Brain microvascular endothelial cell (primary cell): ENCODE results near the gene NEMP1.
A peak's percentile ranks its signal among the peaks of the same experiment; 100 is the strongest.

Source experiments
- DNase-seq: peaks from one replicate; pipeline ENCODE4 v3.0.0-alpha.2; 2020
- H3K27ac ChIP-seq: fragments of 250-450 bp; sonication (Bioruptor Pico); 2 replicates; pipeline ENCODE4 v1.5.1; 2020; ENCODE audit warnings: mild to moderate bottlenecking, moderate library complexity
- H3K27me3 ChIP-seq: fragments of 250-450 bp; sonication (Bioruptor Pico); replicated peaks from 2 replicates; pipeline ENCODE4 v1.5.1; 2020; ENCODE audit warnings: mild to moderate bottlenecking
- H3K36me3 ChIP-seq: fragments of 250-450 bp; sonication (Bioruptor Pico); replicated peaks from 2 replicates; pipeline ENCODE4 v1.5.1; 2020; ENCODE audit warnings: mild to moderate bottlenecking
- H3K4me3 ChIP-seq: 2 replicates; pipeline ENCODE4 v1.5.1; 2011; ENCODE audit warnings: low read depth, mild to moderate bottlenecking, control low read depth, low read length, moderate library complexity
- in situ Hi-C: cut with HindIII; loops from 2 replicates; pipeline ENCODE4 v1.10.0; 2017; ENCODE audit warnings: low sequenced_read_pairs, low pct_ligation_motif_present
- TF ChIP-seq, protein P1 (sequence below): IDR thresholded peaks from 2 replicates; pipeline ENCODE4 v1.5.1; 2011; ENCODE audit warnings: low read depth, mild to moderate bottlenecking, moderate library complexity, low read length, control low read depth, inconsistent platforms; ENCODE audit errors: missing control alignments

NEMP1 gene

GRCh38 chr12:57101892-57102695 lies 23.5 kb upstream of the NEMP1 start:
- in situ Hi-C loops: no loop called here
- H3K27me3 ChIP-seq: no peaks in the 10 kb centered on the region
- TF ChIP-seq, protein P1, sequence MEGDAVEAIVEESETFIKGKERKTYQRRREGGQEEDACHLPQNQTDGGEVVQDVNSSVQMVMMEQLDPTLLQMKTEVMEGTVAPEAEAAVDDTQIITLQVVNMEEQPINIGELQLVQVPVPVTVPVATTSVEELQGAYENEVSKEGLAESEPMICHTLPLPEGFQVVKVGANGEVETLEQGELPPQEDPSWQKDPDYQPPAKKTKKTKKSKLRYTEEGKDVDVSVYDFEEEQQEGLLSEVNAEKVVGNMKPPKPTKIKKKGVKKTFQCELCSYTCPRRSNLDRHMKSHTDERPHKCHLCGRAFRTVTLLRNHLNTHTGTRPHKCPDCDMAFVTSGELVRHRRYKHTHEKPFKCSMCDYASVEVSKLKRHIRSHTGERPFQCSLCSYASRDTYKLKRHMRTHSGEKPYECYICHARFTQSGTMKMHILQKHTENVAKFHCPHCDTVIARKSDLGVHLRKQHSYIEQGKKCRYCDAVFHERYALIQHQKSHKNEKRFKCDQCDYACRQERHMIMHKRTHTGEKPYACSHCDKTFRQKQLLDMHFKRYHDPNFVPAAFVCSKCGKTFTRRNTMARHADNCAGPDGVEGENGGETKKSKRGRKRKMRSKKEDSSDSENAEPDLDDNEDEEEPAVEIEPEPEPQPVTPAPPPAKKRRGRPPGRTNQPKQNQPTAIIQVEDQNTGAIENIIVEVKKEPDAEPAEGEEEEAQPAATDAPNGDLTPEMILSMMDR: peak; percentile 26
- no peak for DNase-seq
- no peak overlapping the region for H3K4me3 ChIP-seq
- H3K36me3 ChIP-seq: peaks cover 58% of the 10 kb centered on the region
- no peak overlapping the region for H3K27ac ChIP-seq

- no peak overlapping the region for H3K27ac ChIP-seq
- no peak overlapping the region for H3K4me3 ChIP-seq
- in situ Hi-C loops: no loop called here
Measured at GRCh38 chr12:57099766-57100165, 21.2 kb upstream of the NEMP1 start.

DNA sequence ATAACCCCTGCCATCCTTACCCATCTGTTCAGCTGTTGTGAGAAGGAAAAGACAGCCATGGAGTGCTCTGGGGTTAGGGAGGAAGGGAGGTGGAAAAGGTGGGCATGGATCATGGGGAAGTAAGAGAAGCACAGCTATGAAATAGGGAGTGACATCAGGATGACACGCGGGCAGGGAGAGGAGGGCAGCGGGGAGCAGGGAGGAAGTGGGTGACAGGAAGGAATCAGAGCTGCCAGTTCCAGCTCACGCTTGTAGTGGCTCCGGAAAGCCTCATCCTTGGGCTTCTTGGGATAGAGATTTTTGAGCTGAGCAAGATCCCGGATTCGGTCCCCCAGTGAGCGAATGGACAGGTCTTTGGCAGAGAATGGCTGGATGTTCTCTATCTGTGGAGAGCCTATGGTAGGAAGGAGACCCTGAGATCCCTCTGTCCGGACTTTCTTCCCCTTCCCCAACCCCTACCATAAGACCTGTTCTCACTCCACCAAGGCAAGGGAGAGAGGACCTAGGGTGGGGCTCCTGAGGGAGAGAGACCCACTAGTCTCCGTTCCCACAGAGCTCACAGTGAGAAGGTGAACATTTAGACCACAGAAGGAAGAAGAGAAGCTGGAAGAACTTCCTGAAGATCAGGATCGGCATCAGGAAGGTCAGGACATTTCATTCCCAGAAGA lies 20.6 kb upstream of the NEMP1 start:
- Histone ChIP-seq H3K27me3 (no peaks in the 10 kb centered on the region), H3K4me3 (no peak overlapping the region), H3K36me3 (peaks cover 56% of the 10 kb centered on the region), H3K27ac (no peak overlapping the region)
- in situ Hi-C loops: no loop called here
- DNase-seq: no peak
- TF ChIP-seq, protein P1: no peak

More at GRCh38 chr12:57099766-57100165, 21.2 kb upstream of the NEMP1 start:
- DNase-seq: no peak
- peaks cover 56% of the 10 kb centered on the region for H3K36me3 ChIP-seq
- TF ChIP-seq, protein P1: no peak
- no peaks in the 10 kb centered on the region for H3K27me3 ChIP-seq

DNA sequence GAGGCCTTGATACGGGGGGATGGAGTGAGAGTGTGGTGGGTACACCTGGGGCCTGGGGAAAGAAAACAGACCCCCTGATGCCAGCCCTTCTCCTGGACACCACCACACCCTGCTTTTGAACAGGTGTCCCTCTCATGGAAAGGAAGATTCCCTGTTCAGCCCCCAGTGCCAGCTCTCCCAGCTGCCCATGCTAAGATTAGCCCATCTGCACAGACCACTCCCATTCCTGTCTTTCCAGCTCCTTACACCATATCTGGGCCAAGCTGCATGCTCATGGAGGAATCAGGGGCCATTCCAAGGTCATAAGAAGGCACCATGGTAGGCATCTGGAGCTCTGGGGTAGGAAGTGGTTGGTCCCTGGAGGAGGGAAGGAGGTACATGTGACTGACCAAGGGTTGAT lies 20.0 kb upstream of the NEMP1 start:
- Histone ChIP-seq H3K36me3 (peaks cover 55% of the 10 kb centered on the region), H3K27ac (no peak overlapping the region), H3K27me3 (no peaks in the 10 kb centered on the region), H3K4me3 (no peak overlapping the region)
- DNase-seq: no peak
- TF ChIP-seq, protein P1: no peak
- in situ Hi-C loops: no loop called here

- Histone ChIP-seq H3K36me3 (peaks cover 61% of the 10 kb centered on the region), H3K4me3 (no peak overlapping the region), H3K27ac (no peak overlapping the region), H3K27me3 (no peaks in the 10 kb centered on the region)
- in situ Hi-C loops: no loop called here
- DNase-seq: no peak
- TF ChIP-seq, protein P1: no peak
Measured at GRCh38 chr12:57097554-57097835, 18.9 kb upstream of the NEMP1 start.
